Measurements from ENCODE around the gene NMUR2. TPM values are rescaled to one million over a fixed set of nuclear protein-coding genes. Genes with fewer than 3 reads are reported as not detected.
A peak's percentile ranks its signal among the peaks of the same experiment; 100 is the strongest.

The NMUR2 gene
- total and polyA plus RNA-seq, 2 experiments from 2014 or later: not detected

- no peaks in the 10 kb centered on the region for H3K4me1 ChIP-seq (ENCODE audit: insufficient read depth)
- no peaks in the 10 kb centered on the region; the same call in 2 of the 3 replicates for H3K9me3 Mint-ChIP-seq
- H3K36me3 Mint-ChIP-seq (ENCODE audit: low read depth): no peaks in the 10 kb centered on the region
- H3K27ac ChIP-seq (ENCODE audit: low read depth): no peak overlapping the region
- peaks cover 1% of the 10 kb centered on the region for H3K27me3 Mint-ChIP-seq (ENCODE audit: insufficient read depth, low read depth, poor library complexity)
- no peaks in the 10 kb centered on the region for H3K27me3 ChIP-seq (ENCODE audit: insufficient read depth)
- no peak overlapping the region for H2AFZ ChIP-seq
- H3K36me3 ChIP-seq (ENCODE audit: insufficient read depth): no peaks in the 10 kb centered on the region
- no peaks in the 10 kb centered on the region for H3K9me2 ChIP-seq (ENCODE audit: insufficient read depth)
- no peak overlapping the region for H3K4me2 ChIP-seq
- no peak for ATAC-seq
- no peak for DNase-seq (ENCODE audit: low spot score)
- no peak overlapping the region for H3K4me3 ChIP-seq
- TF ChIP-seq ZNF114 (CRISPR knock-in tag; IDR thresholded peaks at IDR 0.05) (no peak), POLR2AphosphoS5 (IDR thresholded peaks at IDR 0.05; ENCODE audit: low read depth) (no peak), ZNF462 (CRISPR knock-in tag; IDR thresholded peaks at IDR 0.05) (no peak), JUNB (IDR thresholded peaks at IDR 0.05; ENCODE audit: unreplicated experiment) (no peak), STAT1 (IDR thresholded peaks at IDR 0.05; ENCODE audit: unreplicated experiment) (no peak), CREB1 (CRISPR knock-in tag; IDR thresholded peaks at IDR 0.05; ENCODE audit: low read depth) (no peak)
- H3K4me3 Mint-ChIP-seq: no peak overlapping the region
- no peak overlapping the region for H3K27ac Mint-ChIP-seq
- no peaks in the 10 kb centered on the region for H3K79me2 ChIP-seq (replicated peaks; ENCODE audit: insufficient read depth)
- peaks cover 3% of the 10 kb centered on the region; the same call in 2 of the 3 replicates for H3K4me1 Mint-ChIP-seq
- H4K20me1 ChIP-seq (replicated peaks; ENCODE audit: insufficient read depth): no peaks in the 10 kb centered on the region
- no peaks in the 10 kb centered on the region for H3F3A ChIP-seq (replicated peaks; ENCODE audit: low read depth)
These were observed 585 bp downstream of the NMUR2 start for GRCh38 chr5:152404494-152404893.

GRCh38 chr5:152403046-152403445, 2.0 kb downstream of the NMUR2 start:
- H3K4me3 Mint-ChIP-seq: no peak overlapping the region
- H4K20me1 ChIP-seq (replicated peaks; ENCODE audit: insufficient read depth): no peaks in the 10 kb centered on the region
- no peak overlapping the region for H3K27ac ChIP-seq (ENCODE audit: low read depth)
- H3K27me3 ChIP-seq (ENCODE audit: insufficient read depth): no peaks in the 10 kb centered on the region
- H3K36me3 ChIP-seq (ENCODE audit: insufficient read depth): no peaks in the 10 kb centered on the region
- H3K4me3 ChIP-seq: no peak overlapping the region
- peaks cover 1% of the 10 kb centered on the region for H3K27me3 Mint-ChIP-seq (ENCODE audit: insufficient read depth, low read depth, poor library complexity)
- no peak for ATAC-seq
- H3K36me3 Mint-ChIP-seq (ENCODE audit: low read depth): no peaks in the 10 kb centered on the region
- H3K9me3 Mint-ChIP-seq: no peaks in the 10 kb centered on the region; the same call in 2 of the 3 replicates
- no peak for DNase-seq (ENCODE audit: low spot score)
- peaks cover 3% of the 10 kb centered on the region; the same call in 2 of the 3 replicates for H3K4me1 Mint-ChIP-seq
- H3K79me2 ChIP-seq (replicated peaks; ENCODE audit: insufficient read depth): no peaks in the 10 kb centered on the region
- H3K4me2 ChIP-seq: no peak overlapping the region
- no peaks in the 10 kb centered on the region for H3F3A ChIP-seq (replicated peaks; ENCODE audit: low read depth)
- H3K27ac Mint-ChIP-seq: no peak overlapping the region
- H2AFZ ChIP-seq: 0 out of 2 replicates have a peak overlapping the region, but pooled peaks have one; percentile 23
- no peaks in the 10 kb centered on the region for H3K4me1 ChIP-seq (ENCODE audit: insufficient read depth)
- H3K9me2 ChIP-seq (ENCODE audit: insufficient read depth): no peaks in the 10 kb centered on the region
- no peak for TF ChIP-seq ETS1 (IDR thresholded peaks at IDR 0.05)
- no peak for TF ChIP-seq JUNB (IDR thresholded peaks at IDR 0.05; ENCODE audit: unreplicated experiment)
- no peak for TF ChIP-seq ZNF331 (CRISPR knock-in tag; IDR thresholded peaks at IDR 0.05; ENCODE audit: low read depth)
- TF ChIP-seq STAT1 (IDR thresholded peaks at IDR 0.05; ENCODE audit: unreplicated experiment): no peak
- TF ChIP-seq ZNF114 (CRISPR knock-in tag; IDR thresholded peaks at IDR 0.05): no peak
- no peak for TF ChIP-seq NANOG (IDR thresholded peaks at IDR 0.05; ENCODE audit: borderline replicate concordance)

Data from GM23338 (cell line).